ENCODE data around the gene MYPN.

MYPN gene

DNA sequence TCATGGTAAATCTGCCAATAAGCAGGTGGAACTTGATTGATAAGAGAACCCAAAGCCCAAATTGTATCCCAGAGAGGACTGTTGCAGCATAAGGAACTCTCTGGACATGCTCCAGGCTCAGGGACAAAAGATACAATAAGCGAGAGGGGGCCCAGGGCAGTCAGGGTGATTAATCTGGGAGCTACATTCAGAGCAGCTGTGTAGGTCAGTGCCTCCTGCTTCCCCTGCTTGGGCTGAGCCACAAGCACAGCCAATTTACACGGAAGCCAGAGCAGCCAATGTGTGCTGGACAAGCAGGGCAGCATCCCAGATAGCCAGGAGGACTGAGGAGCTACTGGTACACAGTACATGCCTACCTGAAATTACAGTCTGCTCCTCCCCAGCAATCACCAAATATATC lies 24.2 kb downstream of the MYPN start:
- in situ Hi-C loops (cut with MboI; ENCODE audit: low sequenced_read_pairs): no loop called here

GRCh38 chr10:68135362-68135761 lies 26.1 kb downstream of the MYPN start:
- in situ Hi-C loops (cut with MboI; ENCODE audit: low sequenced_read_pairs): no loop called here

DNA sequence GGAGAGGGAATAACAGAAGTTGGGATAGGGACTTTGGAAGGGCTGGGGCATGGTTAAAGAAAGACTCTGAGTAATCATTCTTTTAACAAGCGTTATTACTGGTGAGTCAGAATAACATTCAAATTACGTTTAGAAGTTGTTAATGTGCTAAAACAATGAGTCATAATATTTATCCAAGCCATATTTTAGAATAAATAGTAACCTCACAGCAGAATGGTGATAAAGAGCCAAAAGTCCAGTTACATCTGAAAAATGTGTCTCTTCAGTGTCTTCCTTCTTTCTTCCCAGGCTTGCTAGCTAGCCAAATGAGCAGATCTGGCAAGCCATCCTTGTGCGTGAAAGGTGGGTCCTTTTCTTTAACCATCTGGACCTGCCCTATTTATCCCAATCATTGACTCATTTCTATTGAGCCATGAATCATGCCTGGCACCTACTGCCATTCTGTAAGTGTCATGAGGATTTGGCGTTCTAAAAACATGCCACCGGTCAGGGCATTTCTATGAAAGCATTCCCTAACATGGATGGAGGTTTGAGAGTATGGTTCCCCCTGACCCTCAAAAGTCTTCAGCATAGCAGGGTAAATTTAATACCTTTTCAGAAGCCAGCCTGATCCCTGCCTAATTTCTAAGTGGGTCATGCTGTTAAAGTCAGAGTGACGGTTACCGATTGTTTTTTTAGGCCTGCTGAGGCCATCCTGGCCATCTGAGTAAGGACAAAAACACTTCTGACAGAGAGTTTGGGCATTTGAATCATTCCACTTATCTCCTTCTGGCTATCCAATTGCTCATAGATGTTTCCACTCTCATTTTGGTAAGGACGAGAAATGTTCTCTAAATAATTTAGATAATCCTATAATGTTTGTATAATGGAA lies 26.9 kb downstream of the MYPN start:
- in situ Hi-C loops (cut with MboI; ENCODE audit: low sequenced_read_pairs): no loop called here

DNA sequence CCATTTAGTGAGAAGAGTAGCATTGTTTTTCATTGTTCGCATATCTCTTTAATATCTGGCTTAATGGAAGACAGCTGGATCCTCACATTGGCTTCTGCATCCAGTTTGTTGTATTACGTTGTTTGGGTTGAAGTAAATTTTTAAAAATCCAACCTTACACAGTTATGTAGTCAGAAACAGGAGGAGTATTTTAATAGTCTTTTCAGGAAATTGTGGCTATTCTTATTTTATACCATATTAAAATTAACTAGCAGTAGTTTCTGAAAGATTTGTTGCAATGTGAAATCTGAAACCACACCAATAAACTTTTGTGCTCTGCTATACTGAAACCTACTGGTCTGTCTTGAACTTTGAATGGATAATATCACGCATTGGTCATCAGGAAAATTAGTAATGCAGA lies 27.9 kb downstream of the MYPN start:
- in situ Hi-C loops (cut with MboI; ENCODE audit: low sequenced_read_pairs): no loop called here

- in situ Hi-C loops (cut with MboI; ENCODE audit: low sequenced_read_pairs): no loop called here
These were observed 29.2 kb downstream of the MYPN start for GRCh38 chr10:68138526-68138925.

DNA sequence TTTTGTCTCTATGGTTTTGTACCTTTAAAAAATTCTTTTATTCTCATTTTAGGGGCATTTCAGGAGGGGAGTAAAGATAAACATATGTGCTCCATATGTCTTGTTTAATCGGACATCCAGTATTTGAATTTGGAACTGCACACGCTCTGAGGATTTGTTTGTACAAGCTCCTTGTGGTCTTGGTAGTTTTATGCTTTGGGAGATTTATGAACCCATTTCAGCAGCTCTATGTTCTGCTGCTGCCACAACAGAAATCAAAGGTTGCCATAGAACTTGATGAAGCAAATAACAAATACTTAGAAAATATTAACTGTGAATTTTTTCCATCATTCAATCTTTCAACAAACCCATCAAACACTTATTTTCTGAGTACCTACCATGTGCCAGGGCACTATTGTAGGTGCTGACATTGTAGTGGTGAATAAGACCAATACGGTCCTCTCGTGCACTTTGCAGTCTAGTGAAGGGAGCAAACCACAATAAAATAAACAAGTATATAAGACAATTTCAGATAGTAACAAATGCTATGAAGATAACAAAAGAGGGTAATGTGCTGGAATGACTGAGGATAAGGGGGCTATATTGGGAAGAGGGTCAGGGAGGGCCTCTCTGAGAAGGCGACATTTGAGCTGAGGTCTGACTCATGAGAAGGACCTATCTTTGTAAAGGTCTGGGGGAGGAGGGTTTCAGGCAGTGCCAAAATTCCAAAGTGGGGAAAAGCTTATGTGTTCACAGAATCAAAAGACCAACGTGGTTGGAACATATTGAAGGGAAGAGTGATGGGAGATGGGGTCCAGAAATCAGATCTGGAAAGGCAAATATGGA lies 30.4 kb downstream of the MYPN start:
- in situ Hi-C loops (cut with MboI; ENCODE audit: low sequenced_read_pairs): no loop called here

DNA sequence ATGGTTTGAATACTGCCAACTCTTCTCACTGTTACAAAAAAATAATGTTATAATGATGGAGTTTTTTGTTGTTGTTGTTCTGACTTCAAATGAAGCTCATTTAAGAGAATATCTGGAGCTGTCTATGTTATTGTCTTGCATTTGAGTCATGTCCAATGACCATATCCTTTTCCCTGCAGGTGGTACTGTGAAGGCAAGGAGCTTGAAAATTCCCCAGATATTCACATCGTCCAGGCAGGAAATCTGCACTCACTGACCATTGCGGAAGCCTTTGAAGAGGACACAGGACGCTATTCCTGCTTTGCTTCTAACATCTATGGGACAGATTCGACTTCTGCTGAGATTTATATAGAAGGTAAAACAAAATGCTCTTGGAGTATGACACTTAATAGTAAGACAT lies 33.5 kb downstream of the MYPN start:
- in situ Hi-C loops (cut with MboI; ENCODE audit: low sequenced_read_pairs): no loop called here

DNA sequence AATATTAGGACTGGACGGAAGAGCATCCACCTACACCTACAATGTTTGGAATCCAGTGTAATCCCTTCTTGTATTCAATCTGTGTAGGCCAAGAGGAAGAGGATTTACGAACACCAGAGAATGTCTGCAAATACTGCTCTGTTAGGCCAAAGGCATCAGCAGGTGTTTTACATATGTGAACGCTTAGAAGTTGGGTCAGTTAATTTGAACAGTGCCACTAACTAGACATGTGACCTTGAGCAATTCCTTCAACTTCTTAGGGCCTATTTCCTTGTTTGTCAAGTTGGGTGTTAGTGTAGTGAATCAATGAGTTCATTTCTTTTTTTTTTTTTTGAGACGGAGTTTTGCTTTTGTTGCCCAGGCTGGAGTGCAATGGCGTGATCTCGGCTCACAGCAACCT lies 35.4 kb downstream of the MYPN start:
- in situ Hi-C loops (cut with MboI; ENCODE audit: low sequenced_read_pairs): no loop called here

DNA sequence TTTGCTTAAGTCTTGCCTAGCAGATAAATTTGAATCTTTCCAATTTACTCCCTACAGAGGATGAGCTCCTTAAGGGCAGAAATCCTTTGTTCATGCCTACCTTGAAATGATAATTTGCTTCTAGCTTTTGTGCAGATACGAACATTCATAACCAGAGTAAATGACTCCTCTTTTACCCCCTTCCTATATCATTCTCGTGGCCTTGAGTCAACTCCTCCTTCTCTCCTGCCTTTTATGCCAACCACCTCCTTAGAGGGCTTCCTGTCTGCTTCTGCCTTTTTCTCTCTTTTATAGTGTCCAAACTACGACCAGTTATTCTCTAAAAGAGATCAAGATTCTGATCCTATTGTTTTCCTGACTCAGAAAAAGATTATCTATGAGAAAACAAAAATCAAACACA lies 36.4 kb downstream of the MYPN start:
- in situ Hi-C loops (cut with MboI; ENCODE audit: low sequenced_read_pairs): no loop called here

DNA sequence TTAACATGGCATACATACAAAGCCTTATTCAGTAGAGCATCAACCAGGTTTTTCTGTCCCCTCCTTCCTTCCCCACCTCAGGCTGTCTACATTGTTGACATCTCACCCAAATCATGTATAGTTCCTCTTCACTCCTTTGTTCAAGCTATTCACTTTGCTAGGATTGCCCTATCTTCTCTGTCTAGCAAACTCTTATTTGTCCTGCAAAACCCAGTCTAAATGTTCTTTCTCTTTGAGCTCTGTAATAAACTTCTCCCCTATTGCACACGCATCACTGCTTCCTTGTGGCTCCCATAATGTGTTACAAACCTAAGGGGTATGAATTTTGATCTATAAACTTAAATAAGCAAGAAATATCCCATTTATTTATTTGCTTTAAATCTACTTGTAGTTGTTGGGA lies 36.8 kb downstream of the MYPN start:
- in situ Hi-C loops (cut with MboI; ENCODE audit: low sequenced_read_pairs): no loop called here

- in situ Hi-C loops (cut with MboI; ENCODE audit: low sequenced_read_pairs): loop anchor here (25.0 kb wide), 1 partner anchor 289 kb away; no protein-coding TSS in a partner anchor
These were observed 42.2 kb downstream of the MYPN start for GRCh38 chr10:68151453-68151852.

GRCh38 chr10:68153473-68154210 lies 44.4 kb downstream of the MYPN start:
- in situ Hi-C loops (cut with MboI; ENCODE audit: low sequenced_read_pairs): loop anchor here (25.0 kb wide), 1 partner anchor 291 kb away; no protein-coding TSS in a partner anchor

DNA sequence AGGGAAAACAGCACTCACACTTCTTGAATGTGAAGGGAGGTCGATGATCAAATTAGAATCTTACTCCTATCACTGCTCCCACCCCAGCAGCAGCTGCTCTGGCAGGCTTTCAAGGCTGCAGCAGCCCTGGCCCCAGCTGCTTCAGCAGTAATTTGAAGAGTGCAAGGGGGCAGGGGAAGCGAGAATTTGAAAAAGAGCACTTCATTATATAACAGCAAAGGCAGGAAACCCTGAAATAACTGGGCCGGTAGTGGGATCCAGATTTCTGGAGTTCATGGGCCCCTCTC lies 44.9 kb downstream of the MYPN start:
- in situ Hi-C loops (cut with MboI; ENCODE audit: low sequenced_read_pairs): loop anchor here (25.0 kb wide), 1 partner anchor 292 kb away; no protein-coding TSS in a partner anchor

GRCh38 chr10:68155615-68156210 lies 46.4 kb downstream of the MYPN start:
- in situ Hi-C loops (cut with MboI; ENCODE audit: low sequenced_read_pairs): loop anchor here (25.0 kb wide), 1 partner anchor 293 kb away; no protein-coding TSS in a partner anchor

DNA sequence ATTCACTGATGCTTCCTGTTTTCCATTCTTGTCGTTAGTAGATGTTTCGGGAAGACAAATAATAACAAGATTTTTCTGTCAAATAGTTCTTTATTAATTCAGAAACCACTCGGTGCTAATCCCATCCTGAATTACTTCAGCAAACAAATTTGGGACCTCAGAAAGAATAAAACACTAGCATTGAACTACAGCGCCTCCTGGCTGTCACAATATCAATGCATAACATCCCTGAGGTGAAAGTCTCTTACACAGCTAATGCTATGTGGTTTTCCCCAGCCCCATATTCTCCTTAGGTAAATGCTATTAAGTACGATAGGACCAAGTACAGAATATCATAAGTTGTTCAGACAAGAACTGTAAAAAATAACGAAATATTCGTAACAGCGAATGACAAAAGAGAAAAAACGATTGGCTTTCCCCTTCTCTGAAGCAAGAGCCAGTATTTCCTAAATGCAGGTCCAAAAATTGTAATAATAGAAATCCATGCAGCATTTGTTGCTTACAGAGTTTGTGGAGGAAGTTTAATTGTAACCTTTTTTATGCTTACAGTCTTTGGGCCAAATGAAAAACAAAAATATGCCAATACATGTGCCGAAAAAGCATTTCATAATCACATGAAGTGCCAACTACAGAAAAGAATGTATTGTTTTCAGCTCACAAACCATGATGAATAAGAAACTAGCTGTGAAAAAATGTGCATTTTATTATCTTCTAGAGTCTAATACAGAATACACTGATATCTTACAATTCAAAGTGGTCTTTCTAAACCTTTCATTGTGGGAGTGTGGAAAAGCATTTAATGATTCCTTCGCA lies 47.3 kb downstream of the MYPN start:
- in situ Hi-C loops (cut with MboI; ENCODE audit: low sequenced_read_pairs): loop anchor here (25.0 kb wide), 1 partner anchor 294 kb away; no protein-coding TSS in a partner anchor

DNA sequence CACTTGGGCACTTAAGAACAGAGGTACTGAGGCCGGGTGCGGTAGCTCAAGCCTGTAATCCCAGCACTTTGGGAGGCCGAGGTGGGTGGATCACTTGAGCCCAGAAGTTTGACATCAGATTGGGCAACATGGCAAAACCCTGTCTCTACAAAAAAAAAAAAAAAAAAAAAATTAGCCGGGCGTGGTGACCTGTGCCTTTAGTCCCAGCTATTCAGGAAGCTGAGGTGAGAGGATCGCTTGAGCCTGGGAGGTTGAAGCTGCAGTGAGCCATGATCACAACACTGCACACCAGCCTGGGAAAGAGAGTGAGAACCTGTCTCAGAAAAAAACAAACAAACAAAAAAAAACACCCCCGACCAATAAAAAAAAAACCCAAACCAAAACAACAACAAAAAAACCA lies 48.2 kb downstream of the MYPN start:
- in situ Hi-C loops (cut with MboI; ENCODE audit: low sequenced_read_pairs): loop anchor here (25.0 kb wide), 1 partner anchor 295 kb away; no protein-coding TSS in a partner anchor

GRCh38 chr10:68158031-68158430 lies 48.7 kb downstream of the MYPN start:
- in situ Hi-C loops (cut with MboI; ENCODE audit: low sequenced_read_pairs): loop anchor here (25.0 kb wide), 1 partner anchor 296 kb away; no protein-coding TSS in a partner anchor

- in situ Hi-C loops (cut with MboI; ENCODE audit: low sequenced_read_pairs): loop anchor here (25.0 kb wide), 1 partner anchor 301 kb away; no protein-coding TSS in a partner anchor
These were observed 54.4 kb downstream of the MYPN start for GRCh38 chr10:68163735-68164134.

DNA sequence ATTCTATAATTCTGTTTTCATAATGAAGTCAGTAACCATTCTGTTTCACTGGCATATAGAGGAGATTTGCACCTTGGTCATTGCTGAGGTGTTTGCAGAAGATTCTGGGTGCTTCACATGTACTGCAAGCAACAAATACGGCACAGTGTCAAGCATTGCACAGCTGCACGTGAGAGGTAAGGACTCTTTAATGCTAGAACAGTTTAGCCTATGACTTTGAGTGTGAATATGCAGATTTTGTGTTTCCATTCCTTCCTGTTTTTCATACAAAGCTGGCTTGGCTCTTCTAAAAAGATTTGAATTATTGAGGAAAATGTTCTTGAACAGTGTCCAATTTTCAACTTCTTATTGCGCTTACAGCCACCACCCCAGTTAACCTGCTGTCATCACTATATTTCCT lies 56.4 kb downstream of the MYPN start:
- in situ Hi-C loops (cut with MboI; ENCODE audit: low sequenced_read_pairs): loop anchor here (25.0 kb wide), 1 partner anchor 303 kb away; no protein-coding TSS in a partner anchor

All from HL-60/S4 treated with retinoic acid at 250 ng/mL for 4 days and 3 days (cell line).